Heart left ventricle (tissue), 13 donors: ENCODE measurements around the gene SLCO3A1.

Experiments
- CTCF ChIP-seq, 12 donors: fragments of 200-600 bp; sonication (generic) in 4 of 12; IDR thresholded peaks; one replicate each; pipeline versions ENCODE4 v1.5.0 to v1.8.0; 2018 to 2022; ENCODE audit warnings: antibody characterized with exemption in 12 of 12, mild to moderate bottlenecking in 5 of 12
- POLR2A ChIP-seq, 2 donors: fragments of 450-650 bp; IDR thresholded peaks; one replicate each; pipeline ENCODE4 v1.6.1; 2017; ENCODE audit warnings: antibody characterized with exemption in 2 of 2, mild to moderate bottlenecking in 2 of 2, moderate library complexity in 2 of 2
- donor health status: ischemic (EF 13 %, LVEDD 7.1; RV severe dilation, severe dysfunction).
- donor health status: DM: no; HTN: yes; CAD: no.
- donor health status: DM: no; HTN: no; CAD: no.
- donor health status: ischemic (EF 25% LVEDD 6.9; RV normal size, moderate dysfunction).
- donor health status: ischemic (EF 25% LVEDD 5.7; RV mildly dilated, moderate dysfunction).
- donor health status: ischemic (EF 35%, LVEDD 5.7; RV mildly dilated, moderate dysfunction).
- donor health status: nonischemic (EF 11% LVEDD 7.7; RV severe dilation, severe dysfunction).
- donor health status: DM: yes; HTN: yes; CAD: no.
- donor health status: PGD.
- donor health status: ischemic (EF 29% LVEDD 5.4; RV normal size, mild dysfunction).
- donor health status: nonischemic (EF 23%, LVEDD 6.1; RV moderate dilation, normal function).

GRCh38 chr15:91891788-91892345 is 38.4 kb downstream of the SLCO3A1 start:
- no peak for TF ChIP-seq POLR2A (IDR thresholded peaks at IDR 0.05)
- no peak for TF ChIP-seq CTCF (IDR thresholded peaks at IDR 0.05)
